Testis (tissue), 2 donors: ENCODE measurements around the gene BABAM2.

ENCODE experiments used
- CTCF ChIP-seq, 3 experiments: fragments of 450-650 bp in 2 of 3; fragments of 200-600 bp in 1 of 3; sonication (generic) in 1 of 3; IDR thresholded peaks; one replicate each; pipeline ENCODE4 v1.5.1; 2016 to 2019; ENCODE audit warnings: antibody characterized with exemption in 3 of 3, mild to moderate bottlenecking in 2 of 3, moderate library complexity in 1 of 3
- POLR2A ChIP-seq: fragments of 450-650 bp; IDR thresholded peaks from one replicate; pipeline ENCODE4 v1.6.1; 2017; ENCODE audit warnings: antibody characterized with exemption, mild to moderate bottlenecking, moderate library complexity

- TF ChIP-seq POLR2A (no peak), CTCF (IDR thresholded peaks at IDR 0.05) (no peak)
These were observed 459.1 kb downstream of the BABAM2 start for GRCh38 chr2:28349546-28350165.
